MCF 10A (cell line): Measurements from ENCODE around the gene TMEM175. TPM values are rescaled to one million over a fixed set of nuclear protein-coding genes. Genes with fewer than 3 reads are reported as not detected.

Source experiments
- BruUV-seq: library from RNA; stranded (reverse); fragments of 400-500 nt; replicated peaks from 2 replicates; lab custom pipeline; 2021; lab: Mats Ljungman, UMichigan
- CTCF ChIA-PET: fragments of 300-600 bp; sonication (Branson Sonifier 250); formaldehyde crosslinking; extraction: SDS; loops from one replicate; lab custom pipeline; 2021; ENCODE audit warnings: antibody characterized with exemption, inconsistent platforms; lab: Yijun Ruan, JAX
- POLR2A ChIA-PET: fragments of 300-600, 350-650 bp; sonication (Branson Sonifier 250); formaldehyde crosslinking; extraction: SDS; loops from one replicate; lab custom pipeline; 2020; ENCODE audit warnings: antibody characterized with exemption, inconsistent platforms; lab: Yijun Ruan, JAX
- DNase-seq: peaks from one replicate; pipeline ENCODE4 v3.0.0-alpha.2; 2018; ENCODE audit not compliant: unreplicated experiment
- H3K27ac Mint-ChIP-seq: one replicate; pipeline ENCODE4 v1.8.0; 2022; ENCODE audit warnings: mild to moderate bottlenecking, low read depth, mixed read lengths; ENCODE audit not compliant: unreplicated experiment
- H3K27me3 Mint-ChIP-seq: one replicate; pipeline ENCODE4 v1.8.0; 2022; ENCODE audit warnings: mixed read lengths; ENCODE audit not compliant: insufficient read depth, unreplicated experiment
- H3K36me3 Mint-ChIP-seq: one replicate; pipeline ENCODE4 v1.8.0; 2022; ENCODE audit warnings: mild to moderate bottlenecking, moderate library complexity, mixed read lengths; ENCODE audit not compliant: insufficient read depth, unreplicated experiment
- H3K4me1 Mint-ChIP-seq: one replicate; pipeline ENCODE4 v1.8.0; 2022; ENCODE audit warnings: mixed read lengths; ENCODE audit not compliant: insufficient read depth, unreplicated experiment
- H3K4me3 Mint-ChIP-seq: one replicate; pipeline ENCODE4 v1.8.0; 2022; ENCODE audit warnings: mild to moderate bottlenecking, moderate library complexity, mixed read lengths; ENCODE audit not compliant: unreplicated experiment
- H3K9me3 Mint-ChIP-seq: one replicate; pipeline ENCODE4 v1.8.0; 2022; ENCODE audit warnings: mixed read lengths; ENCODE audit not compliant: unreplicated experiment
- intact Hi-C: fragments of 100-400 bp; cut with micrococcal nuclease; formaldehyde crosslinking; loops from 2 replicates; pipeline ENCODE4 v1.14.1; 2022
- total RNA-seq: library from RNA; stranded (reverse); gene quantifications from 2 replicates; pipeline ENCODE4 v1.2.3, GENCODE V29; 2022
- TF ChIP-seq, protein P1 (sequence below): fragments of 200-600 bp; IDR thresholded peaks from one replicate; pipeline ENCODE4 v1.8.0; 2022; ENCODE audit warnings: antibody characterized with exemption, mild to moderate bottlenecking; ENCODE audit not compliant: unreplicated experiment

TMEM175 gene
- total RNA-seq, 1 experiment from 2014 or later, result 28.9 TPM

DNA sequence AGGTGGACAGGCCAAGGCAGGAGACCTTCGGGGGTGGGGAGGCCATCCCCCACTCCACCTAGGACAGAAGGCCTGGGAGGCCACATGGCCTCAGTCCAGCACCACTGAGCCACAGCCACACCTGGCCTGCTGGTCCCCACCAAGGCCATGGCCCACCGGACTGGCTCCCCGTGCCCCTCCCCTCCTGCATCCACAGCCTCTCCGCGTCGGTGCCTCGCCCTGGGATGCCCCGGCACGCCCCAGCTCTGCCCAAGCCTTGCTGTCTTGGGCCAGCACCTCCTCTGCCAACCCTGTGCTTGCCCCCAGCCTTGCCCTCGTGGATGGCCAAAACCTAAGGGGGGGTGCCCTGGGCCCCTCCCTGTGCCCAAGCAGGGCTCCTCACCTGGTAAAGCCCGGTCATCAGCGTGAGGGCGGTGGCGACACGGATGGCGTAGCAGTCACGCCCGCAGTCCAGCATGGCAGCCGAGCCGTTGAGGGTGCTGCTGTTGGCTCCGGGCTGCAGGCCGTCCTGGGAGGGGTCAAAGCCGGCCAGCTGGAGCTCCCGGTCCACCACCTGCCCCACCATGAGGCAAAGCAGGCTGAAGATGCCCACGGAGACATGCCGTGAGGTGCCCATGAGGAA is 58.6 kb downstream of the TMEM175 start:
- H3K4me3 Mint-ChIP-seq, result no peak overlapping the region

GRCh38 chr4:991451-992296 is 59.4 kb downstream of the TMEM175 start:
- no peaks in the 10 kb centered on the region for H3K4me1 Mint-ChIP-seq
- intact Hi-C loops, result no loop called here
- H3K27me3 Mint-ChIP-seq, result no peaks in the 10 kb centered on the region
- TF ChIP-seq, protein P1, sequence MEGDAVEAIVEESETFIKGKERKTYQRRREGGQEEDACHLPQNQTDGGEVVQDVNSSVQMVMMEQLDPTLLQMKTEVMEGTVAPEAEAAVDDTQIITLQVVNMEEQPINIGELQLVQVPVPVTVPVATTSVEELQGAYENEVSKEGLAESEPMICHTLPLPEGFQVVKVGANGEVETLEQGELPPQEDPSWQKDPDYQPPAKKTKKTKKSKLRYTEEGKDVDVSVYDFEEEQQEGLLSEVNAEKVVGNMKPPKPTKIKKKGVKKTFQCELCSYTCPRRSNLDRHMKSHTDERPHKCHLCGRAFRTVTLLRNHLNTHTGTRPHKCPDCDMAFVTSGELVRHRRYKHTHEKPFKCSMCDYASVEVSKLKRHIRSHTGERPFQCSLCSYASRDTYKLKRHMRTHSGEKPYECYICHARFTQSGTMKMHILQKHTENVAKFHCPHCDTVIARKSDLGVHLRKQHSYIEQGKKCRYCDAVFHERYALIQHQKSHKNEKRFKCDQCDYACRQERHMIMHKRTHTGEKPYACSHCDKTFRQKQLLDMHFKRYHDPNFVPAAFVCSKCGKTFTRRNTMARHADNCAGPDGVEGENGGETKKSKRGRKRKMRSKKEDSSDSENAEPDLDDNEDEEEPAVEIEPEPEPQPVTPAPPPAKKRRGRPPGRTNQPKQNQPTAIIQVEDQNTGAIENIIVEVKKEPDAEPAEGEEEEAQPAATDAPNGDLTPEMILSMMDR, result no peak
- ChIA-PET POLR2A (no interaction called here), CTCF (interaction anchor here (0.5 kb wide), 1 partner anchor 77 kb away, joined by 3 read pairs; no protein-coding TSS in a partner anchor)
- no peak overlapping the region for H3K4me3 Mint-ChIP-seq
- no peak overlapping the region for H3K27ac Mint-ChIP-seq
- no TSS peak for BruUV-seq
- no peaks in the 10 kb centered on the region for H3K9me3 Mint-ChIP-seq
- no peak for DNase-seq
- peaks cover 2% of the 10 kb centered on the region for H3K36me3 Mint-ChIP-seq

More for the DNA sequence above, 58.6 kb downstream of the TMEM175 start:
- intact Hi-C loops, result no loop called here
- ChIA-PET CTCF (interaction anchor here (0.5 kb wide), 1 partner anchor 76 kb away, joined by 3 read pairs; no protein-coding TSS in a partner anchor), POLR2A (interaction anchor here (0.6 kb wide), 1 partner anchor 170 kb away, joined by 3 read pairs; no protein-coding TSS in a partner anchor)
- Mint-ChIP-seq H3K27me3 (no peaks in the 10 kb centered on the region), H3K27ac (no peak overlapping the region), H3K9me3 (no peaks in the 10 kb centered on the region), H3K4me1 (no peaks in the 10 kb centered on the region), H3K36me3 (no peaks in the 10 kb centered on the region)
- TF ChIP-seq, protein P1, result no peak
- DNase-seq, result no peak
- BruUV-seq, result no TSS peak

GRCh38 chr4:992297-993110 is 60.2 kb downstream of the TMEM175 start:
- Mint-ChIP-seq H3K9me3 (no peaks in the 10 kb centered on the region), H3K27ac (no peak overlapping the region), H3K36me3 (peaks cover 4% of the 10 kb centered on the region), H3K27me3 (no peaks in the 10 kb centered on the region), H3K4me1 (no peaks in the 10 kb centered on the region), H3K4me3 (no peak overlapping the region)
- TF ChIP-seq, protein P1, result no peak
- POLR2A ChIA-PET, result no interaction called here
- intact Hi-C loops, result no loop called here
- CTCF ChIA-PET, result no interaction called here
- no TSS peak for BruUV-seq
- DNase-seq, result no peak
